GM20000 (cell line): Measurements from ENCODE around the gene PPA2.
"Not testable (repeated sequence)": the region's sequence is repeated elsewhere in the genome, so short reads cannot be mapped to it uniquely, and the experiment has no call there.

Source experiments
- DNase-seq: peaks from one replicate; pipeline ENCODE4 v3.0.0; 2012; ENCODE audit warnings: low spot score
- TF ChIP-seq, protein P1 (sequence below): IDR thresholded peaks from 2 replicates; pipeline ENCODE4 v1.5.1; 2012; ENCODE audit warnings: mild to moderate bottlenecking, control low read depth; ENCODE audit errors: extremely low read depth, missing control alignments

Gene PPA2

GRCh38 chr4:105422207-105422920, 51.5 kb downstream of the PPA2 start:
- DNase-seq = no peak
- TF ChIP-seq, protein P1, sequence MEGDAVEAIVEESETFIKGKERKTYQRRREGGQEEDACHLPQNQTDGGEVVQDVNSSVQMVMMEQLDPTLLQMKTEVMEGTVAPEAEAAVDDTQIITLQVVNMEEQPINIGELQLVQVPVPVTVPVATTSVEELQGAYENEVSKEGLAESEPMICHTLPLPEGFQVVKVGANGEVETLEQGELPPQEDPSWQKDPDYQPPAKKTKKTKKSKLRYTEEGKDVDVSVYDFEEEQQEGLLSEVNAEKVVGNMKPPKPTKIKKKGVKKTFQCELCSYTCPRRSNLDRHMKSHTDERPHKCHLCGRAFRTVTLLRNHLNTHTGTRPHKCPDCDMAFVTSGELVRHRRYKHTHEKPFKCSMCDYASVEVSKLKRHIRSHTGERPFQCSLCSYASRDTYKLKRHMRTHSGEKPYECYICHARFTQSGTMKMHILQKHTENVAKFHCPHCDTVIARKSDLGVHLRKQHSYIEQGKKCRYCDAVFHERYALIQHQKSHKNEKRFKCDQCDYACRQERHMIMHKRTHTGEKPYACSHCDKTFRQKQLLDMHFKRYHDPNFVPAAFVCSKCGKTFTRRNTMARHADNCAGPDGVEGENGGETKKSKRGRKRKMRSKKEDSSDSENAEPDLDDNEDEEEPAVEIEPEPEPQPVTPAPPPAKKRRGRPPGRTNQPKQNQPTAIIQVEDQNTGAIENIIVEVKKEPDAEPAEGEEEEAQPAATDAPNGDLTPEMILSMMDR = no peak

GRCh38 chr4:105417624-105418023, 56.2 kb downstream of the PPA2 start:
- TF ChIP-seq, protein P1 = no peak
- no peak for DNase-seq

DNA sequence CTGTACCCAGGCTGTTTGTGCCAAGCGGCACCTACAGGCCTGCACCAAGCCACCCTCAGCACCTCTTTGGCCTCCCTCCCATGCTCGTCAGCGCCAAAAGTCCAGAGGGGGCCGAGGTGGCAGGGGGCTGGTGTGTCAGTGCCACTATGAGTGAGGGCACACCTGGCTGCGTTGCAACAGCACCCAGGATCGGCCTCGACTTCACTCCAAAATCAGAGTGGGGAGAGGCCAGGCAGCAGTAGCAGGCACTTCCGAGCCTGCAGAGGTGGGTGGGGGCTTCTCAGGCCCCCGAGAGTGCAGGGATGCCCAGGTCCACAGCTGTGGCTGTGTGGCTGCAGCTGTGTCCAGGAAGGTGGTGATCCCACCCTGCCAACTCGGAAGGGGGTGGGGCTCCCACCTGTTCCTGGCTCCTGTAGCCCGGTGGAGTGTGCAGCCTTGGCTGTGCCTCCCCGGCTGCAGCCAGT, 58.5 kb downstream of the PPA2 start:
- no peak for DNase-seq
- TF ChIP-seq, protein P1 = no peak

DNA sequence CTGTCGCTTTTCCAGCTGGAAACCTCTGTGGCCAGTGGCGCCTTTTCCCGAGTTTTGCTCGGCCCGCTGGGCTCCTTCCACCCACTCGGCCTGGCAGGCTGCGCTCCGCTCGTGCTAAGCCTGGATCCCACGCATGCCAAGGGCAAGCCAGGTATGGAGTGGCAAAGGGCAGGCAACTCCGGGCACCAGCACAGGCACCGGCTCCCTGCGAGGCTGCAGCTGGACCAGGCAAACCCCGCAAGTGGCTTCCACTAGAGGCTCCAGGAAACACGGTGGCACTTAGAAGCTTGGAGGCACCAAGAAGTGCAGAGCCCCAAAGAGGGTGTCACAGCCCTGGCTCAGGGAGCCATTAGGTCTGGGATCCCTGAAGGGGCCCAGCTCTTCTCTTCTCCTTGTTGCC, 59.5 kb downstream of the PPA2 start:
- DNase-seq = no peak
- TF ChIP-seq, protein P1 = no peak

DNA sequence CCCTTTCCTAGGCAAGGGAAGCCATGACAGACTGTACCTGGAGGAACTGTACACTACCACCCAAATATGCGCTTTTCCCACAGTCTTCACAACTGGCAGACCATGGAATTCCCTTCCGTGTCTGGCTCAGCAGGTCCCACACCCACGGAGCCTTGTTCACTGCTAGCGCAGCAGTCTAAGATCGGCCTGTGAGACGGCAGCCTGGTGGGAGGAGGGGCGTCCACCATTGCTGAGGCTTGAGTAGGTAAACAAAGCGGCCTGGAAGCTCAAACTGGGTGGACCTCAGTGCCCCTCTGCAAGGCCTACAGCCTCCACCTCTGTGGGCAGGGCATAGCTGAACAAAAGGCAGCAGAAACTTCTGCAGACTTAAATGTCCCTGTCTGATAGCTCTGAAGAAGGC, 64.7 kb downstream of the PPA2 start:
- DNase-seq = not testable (repeated sequence)

DNA sequence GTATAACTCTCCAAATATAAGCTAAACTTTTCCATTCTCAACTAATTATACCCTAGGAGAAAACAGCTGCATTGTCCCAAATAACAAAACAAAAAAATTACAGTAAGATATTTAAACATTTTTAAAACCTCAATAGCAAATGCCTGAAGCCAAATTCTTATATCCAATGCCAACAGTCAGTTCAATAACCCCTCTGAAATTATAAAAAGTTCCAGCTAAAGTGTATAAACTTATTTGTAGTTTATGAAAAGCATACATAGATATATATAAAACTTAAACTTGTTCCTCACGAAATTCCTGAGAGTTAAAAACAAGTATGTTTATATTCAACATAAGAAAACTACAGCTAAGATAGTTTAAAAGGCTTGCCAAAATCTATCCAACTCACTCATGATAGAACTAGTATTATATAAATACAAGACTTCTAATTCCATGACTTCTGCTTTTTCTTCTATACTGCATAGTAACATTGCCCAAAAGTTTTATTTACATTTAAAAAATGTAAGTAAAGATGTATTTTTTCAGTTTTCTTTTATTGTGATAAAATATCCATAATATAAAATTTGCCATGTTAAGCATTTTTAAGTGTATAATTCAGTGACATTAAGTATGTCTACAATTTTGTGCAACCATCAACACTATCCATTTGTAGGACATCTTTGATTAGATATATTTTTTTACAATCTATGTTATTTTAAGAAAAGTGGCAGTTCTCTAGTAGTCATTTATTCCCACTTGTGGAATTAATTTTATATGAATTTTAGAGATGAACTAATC, 72.8 kb downstream of the PPA2 start:
- TF ChIP-seq, protein P1 = no peak
- DNase-seq = no peak

DNA sequence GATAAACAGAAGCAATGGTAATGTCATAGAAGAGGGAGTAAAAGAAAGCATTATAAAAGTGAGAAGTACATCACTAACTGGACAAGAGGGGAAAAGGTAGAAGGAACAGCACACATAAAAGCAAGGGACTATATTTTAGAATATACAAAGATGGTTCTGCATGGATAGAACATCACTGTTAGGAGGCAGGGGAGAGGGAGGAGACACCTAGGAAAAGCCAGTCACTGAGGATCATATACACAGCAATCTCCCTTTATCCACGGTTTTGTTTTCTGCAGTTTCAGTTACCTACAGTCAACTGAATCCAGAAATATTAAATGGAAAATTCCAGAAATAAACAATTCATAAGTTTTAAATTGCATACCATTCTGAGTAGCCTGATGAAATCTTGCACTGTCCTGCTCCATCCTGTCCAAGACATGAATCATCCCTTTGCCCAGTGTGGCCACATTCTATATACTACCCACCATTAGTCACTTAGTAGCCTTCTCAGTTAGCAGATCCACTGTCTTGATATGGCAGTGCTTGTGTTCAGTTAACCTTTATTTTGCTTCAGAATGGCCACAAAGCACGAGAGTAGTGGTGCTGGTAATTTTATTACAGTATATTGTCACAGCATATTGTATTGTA, 74.2 kb downstream of the PPA2 start:
- DNase-seq = no peak
- TF ChIP-seq, protein P1 = no peak
